ENCODE measurements around the gene RFLNA. TPM values are rescaled to one million over a fixed set of nuclear protein-coding genes. Genes with fewer than 3 reads are reported as not detected.

RFLNA gene
- total and polyA plus RNA-seq, 12 donors: 0.13 to 0.49 (median 0.25) TPM; not detected in 6

Small RNA genes within 50 kb of the gene (microRNA-seq; reads per million reads assigned to microRNA genes)
- 0 to 0.51 reads per million in 2 donors for gene MIR6880
